HG03469 (cell line): Measurements from ENCODE around the gene HBA2.
"Not testable (repeated sequence)": the region's sequence is repeated elsewhere in the genome, so short reads cannot be mapped to it uniquely, and the experiment has no call there.

ENCODE experiments used
- ATAC-seq: cut with Tn5 transposase; IDR thresholded peaks from one replicate; pipeline ENCODE4 v1.9.1; 2021; ENCODE audit warnings: mild to moderate bottlenecking, moderate library complexity, moderate number of reproducible peaks; ENCODE audit not compliant: unreplicated experiment

HBA2 gene

DNA sequence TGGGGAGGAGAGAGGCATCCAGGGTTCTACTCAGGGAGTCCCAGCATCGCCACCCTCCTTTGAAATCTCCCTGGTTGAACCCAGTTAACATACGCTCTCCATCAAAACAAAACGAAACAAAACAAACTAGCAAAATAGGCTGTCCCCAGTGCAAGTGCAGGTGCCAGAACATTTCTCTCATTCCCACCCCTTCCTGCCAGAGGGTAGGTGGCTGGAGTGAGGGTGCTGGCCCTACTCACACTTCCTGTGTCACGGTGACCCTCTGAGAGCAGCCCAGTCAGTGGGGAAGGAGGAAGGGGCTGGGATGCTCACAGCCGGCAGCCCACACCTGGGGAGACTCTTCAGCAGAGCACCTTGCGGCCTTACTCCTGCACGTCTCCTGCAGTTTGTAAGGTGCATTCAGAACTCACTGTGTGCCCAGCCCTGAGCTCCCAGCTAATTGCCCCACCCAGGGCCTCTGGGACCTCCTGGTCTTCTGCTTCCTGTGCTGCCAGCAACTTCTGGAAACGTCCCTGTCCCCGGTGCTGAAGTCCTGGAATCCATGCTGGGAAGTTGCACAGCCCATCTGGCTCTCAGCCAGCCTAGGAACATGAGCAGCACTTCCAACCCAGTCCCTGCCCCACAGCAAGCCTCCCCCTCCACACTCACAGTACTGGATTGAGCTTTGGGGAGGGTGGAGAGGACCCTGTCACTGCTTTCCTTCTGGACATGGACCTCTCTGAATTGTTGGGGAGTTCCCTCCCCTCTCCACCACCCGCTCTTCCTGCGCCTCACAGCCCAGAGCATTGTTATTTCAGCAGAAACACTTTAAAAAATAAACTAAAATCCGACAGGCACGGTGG, 1.5 kb downstream of the HBA2 start:
- ATAC-seq, result not testable (repeated sequence)

DNA sequence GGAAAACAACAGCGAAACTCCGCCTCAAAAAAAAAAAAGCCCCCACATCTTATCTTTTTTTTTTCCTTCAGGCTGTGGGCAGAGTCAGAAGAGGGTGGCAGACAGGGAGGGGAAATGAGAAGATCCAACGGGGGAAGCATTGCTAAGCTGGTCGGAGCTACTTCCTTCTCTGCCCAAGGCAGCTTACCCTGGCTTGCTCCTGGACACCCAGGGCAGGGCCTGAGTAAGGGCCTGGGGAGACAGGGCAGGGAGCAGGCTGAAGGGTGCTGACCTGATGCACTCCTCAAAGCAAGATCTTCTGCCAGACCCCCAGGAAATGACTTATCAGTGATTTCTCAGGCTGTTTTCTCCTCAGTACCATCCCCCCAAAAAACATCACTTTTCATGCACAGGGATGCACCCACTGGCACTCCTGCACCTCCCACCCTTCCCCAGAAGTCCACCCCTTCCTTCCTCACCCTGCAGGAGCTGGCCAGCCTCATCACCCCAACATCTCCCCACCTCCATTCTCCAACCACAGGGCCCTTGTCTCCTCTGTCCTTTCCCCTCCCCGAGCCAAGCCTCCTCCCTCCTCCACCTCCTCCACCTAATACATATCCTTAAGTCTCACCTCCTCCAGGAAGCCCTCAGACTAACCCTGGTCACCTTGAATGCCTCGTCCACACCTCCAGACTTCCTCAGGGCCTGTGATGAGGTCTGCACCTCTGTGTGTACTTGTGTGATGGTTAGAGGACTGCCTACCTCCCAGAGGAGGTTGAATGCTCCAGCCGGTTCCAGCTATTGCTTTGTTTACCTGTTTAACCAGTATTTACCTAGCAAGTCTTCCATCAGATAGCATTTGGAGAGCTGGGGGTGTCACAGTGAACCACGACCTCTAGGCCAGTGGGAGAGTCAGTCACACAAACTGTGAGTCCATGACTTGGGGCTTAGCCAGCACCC, 2.6 kb downstream of the HBA2 start:
- no peak for ATAC-seq

DNA sequence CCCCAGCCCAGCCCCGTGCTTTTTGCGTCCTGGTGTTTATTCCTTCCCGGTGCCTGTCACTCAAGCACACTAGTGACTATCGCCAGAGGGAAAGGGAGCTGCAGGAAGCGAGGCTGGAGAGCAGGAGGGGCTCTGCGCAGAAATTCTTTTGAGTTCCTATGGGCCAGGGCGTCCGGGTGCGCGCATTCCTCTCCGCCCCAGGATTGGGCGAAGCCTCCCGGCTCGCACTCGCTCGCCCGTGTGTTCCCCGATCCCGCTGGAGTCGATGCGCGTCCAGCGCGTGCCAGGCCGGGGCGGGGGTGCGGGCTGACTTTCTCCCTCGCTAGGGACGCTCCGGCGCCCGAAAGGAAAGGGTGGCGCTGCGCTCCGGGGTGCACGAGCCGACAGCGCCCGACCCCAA, 3.3 kb downstream of the HBA2 start:
- ATAC-seq, result not testable (repeated sequence)

DNA sequence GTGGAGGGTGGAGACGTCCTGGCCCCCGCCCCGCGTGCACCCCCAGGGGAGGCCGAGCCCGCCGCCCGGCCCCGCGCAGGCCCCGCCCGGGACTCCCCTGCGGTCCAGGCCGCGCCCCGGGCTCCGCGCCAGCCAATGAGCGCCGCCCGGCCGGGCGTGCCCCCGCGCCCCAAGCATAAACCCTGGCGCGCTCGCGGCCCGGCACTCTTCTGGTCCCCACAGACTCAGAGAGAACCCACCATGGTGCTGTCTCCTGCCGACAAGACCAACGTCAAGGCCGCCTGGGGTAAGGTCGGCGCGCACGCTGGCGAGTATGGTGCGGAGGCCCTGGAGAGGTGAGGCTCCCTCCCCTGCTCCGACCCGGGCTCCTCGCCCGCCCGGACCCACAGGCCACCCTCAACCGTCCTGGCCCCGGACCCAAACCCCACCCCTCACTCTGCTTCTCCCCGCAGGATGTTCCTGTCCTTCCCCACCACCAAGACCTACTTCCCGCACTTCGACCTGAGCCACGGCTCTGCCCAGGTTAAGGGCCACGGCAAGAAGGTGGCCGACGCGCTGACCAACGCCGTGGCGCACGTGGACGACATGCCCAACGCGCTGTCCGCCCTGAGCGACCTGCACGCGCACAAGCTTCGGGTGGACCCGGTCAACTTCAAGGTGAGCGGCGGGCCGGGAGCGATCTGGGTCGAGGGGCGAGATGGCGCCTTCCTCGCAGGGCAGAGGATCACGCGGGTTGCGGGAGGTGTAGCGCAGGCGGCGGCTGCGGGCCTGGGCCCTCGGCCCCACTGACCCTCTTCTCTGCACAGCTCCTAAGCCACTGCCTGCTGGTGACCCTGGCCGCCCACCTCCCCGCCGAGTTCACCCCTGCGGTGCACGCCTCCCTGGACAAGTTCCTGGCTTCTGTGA, 4.1 kb downstream of the HBA2 start, which contains the start of gene HBA1:
TSS of gene HBA1 (plus strand) at position 204 of the 906 bp plus-strand sequence. CDS start at position 241, 37 bp downstream.
- ATAC-seq, result not testable (repeated sequence)

DNA sequence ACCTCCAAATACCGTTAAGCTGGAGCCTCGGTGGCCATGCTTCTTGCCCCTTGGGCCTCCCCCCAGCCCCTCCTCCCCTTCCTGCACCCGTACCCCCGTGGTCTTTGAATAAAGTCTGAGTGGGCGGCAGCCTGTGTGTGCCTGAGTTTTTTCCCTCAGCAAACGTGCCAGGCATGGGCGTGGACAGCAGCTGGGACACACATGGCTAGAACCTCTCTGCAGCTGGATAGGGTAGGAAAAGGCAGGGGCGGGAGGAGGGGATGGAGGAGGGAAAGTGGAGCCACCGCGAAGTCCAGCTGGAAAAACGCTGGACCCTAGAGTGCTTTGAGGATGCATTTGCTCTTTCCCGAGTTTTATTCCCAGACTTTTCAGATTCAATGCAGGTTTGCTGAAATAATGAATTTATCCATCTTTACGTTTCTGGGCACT, 4.7 kb downstream of the HBA2 start:
- no peak for ATAC-seq

DNA sequence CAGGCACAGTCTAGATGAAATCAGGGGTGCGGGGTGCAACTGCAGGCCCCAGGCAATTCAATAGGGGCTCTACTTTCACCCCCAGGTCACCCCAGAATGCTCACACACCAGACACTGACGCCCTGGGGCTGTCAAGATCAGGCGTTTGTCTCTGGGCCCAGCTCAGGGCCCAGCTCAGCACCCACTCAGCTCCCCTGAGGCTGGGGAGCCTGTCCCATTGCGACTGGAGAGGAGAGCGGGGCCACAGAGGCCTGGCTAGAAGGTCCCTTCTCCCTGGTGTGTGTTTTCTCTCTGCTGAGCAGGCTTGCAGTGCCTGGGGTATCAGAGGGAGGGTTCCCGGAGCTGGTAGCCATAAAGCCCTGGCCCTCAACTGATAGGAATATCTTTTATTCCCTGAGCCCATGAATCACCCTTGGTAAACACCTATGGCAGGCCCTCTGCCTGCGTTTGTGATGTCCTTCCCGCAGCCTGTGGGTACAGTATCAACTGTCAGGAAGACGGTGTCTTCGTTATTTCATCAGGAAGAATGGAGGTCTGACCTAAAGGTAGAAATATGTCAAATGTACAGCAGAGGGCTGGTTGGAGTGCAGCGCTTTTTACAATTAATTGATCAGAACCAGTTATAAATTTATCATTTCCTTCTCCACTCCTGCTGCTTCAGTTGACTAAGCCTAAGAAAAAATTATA, 5.4 kb downstream of the HBA2 start:
- no peak for ATAC-seq

DNA sequence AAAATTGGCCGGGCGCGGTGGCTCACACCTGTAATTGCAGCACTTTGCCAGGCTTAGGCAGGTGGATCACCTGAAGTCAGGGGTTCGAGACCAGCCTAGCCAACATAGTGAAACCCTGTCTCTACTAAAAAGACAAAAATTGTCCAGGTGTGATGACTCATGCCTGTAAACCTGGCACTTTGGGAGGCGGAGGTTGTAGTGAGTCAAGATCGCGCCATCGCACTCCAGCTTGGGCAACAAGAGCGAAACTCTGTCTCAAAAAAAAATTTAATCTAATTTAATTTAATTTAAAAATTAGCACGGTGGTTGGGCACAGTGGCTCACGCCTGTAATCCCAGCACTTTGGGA, 6.0 kb downstream of the HBA2 start:
- no peak for ATAC-seq

DNA sequence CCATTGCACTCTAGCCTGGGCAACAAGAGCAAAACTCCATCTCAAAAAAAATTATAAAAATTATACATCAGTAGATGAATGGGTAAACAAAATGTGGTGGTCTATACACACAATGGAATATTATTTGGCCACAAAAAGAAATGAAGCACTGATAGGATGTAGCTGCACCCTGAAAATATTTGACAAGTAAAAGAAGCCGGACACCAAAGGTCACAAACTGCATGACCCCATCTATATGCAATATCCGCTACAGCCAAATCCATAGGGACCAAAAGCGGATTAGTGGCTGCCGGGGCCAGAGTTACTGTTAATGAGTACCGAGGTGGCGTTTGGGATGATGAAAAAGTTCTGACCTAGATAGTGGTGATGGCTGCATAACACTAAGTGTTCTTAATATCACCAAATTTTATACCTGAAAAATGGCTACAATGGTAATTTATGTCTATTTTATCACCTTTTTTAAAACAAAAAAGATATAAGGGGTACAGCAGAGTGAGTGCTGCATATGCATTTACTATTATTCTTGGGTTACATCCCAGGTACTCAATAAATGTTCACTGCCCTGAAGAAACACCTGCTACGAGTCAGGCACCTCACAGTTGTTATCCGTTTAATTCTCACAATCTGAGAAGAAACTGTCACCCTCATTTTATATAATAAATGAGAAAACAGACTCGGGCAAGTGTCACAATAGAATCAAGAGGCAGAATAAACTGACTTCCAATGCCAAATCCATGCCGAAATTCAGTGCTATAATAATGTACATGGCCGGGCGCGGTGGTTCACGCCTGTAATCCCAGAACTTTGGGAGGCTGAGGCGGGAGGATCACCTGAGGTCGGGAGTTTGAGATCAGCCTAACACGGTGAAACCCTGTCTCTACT, 6.8 kb downstream of the HBA2 start:
- no peak for ATAC-seq

DNA sequence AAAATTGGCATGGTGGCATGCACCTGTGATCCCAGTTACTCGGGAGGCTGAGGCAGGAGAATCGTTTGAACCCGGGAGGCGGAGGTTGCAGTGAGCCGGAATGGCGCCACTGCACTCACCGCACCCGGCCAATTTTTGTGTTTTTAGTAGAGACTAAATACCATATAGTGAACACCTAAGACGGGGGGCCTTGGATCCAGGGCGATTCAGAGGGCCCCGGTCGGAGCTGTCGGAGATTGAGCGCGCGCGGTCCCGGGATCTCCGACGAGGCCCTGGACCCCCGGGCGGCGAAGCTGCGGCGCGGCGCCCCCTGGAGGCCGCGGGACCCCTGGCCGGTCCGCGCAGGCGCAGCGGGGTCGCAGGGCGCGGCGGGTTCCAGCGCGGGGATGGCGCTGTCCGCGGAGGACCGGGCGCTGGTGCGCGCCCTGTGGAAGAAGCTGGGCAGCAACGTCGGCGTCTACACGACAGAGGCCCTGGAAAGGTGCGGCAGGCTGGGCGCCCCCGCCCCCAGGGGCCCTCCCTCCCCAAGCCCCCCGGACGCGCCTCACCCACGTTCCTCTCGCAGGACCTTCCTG, 7.5 kb downstream of the HBA2 start, which contains the start of gene HBQ1:
TSS of gene HBQ1 (plus strand) at position 359 of the 575 bp plus-strand sequence. CDS start at position 387, 28 bp downstream.
- no peak for ATAC-seq

DNA sequence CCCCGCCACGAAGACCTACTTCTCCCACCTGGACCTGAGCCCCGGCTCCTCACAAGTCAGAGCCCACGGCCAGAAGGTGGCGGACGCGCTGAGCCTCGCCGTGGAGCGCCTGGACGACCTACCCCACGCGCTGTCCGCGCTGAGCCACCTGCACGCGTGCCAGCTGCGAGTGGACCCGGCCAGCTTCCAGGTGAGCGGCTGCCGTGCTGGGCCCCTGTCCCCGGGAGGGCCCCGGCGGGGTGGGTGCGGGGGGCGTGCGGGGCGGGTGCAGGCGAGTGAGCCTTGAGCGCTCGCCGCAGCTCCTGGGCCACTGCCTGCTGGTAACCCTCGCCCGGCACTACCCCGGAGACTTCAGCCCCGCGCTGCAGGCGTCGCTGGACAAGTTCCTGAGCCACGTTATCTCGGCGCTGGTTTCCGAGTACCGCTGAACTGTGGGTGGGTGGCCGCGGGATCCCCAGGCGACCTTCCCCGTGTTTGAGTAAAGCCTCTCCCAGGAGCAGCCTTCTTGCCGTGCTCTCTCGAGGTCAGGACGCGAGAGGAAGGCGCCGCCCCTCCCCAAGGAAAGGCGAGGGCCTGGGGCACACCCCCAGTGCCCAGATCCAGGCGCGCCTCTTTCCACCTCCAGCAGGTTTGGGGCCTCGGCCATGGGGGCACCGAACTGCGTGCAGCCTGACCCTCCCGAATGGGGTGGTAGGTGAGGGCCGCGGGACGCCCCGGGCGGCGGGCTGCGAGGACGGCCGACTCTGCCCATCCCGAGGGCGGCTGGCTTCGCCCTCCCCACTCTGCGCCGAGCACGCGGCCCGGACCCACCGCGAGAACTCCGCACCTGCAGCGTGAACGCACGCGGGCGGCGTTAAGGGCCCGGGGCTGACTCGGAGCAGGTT, 8.2 kb downstream of the HBA2 start:
- no peak for ATAC-seq

DNA sequence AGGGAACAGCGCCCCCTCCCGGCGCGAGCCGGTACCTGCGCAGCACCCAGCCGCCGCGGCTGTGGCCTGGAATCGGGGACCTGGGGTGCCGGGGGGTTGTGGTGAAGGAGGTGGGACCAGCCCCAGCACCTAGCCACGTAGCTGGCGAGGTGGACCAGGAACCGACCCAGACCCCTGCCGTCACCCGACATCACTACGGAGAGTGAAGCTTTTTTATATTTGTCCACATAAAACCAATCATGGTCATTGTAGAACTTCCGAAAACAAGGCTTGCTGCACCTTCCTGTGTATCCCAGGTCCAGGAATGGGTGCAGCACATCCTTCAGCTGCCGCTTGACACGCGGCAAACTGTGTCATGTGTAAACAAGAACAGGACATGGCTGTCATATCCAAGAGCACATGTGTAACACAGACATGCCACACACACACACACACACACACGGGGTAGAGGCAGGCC, 8.9 kb downstream of the HBA2 start:
- ATAC-seq, result no peak

DNA sequence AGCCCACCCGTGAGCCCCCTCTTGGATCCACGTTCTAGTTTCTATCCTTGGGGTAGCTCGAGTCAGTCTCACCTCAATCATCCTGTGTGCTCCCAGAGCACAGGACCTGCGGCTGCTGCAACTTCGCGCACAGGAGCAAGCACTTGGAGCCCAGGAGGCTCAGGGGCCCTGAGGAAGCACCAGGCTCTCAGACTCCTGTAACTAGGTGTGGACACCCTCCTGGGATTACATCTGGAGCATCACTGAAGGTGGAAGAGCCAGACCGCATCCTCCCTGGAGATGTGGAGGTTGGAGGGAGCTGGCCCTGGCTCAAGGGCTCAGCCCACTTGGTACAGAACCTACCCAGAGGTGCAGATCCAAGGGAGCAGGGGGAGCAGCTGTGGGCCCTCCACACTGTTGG, 10.3 kb downstream of the HBA2 start:
- no peak for ATAC-seq

DNA sequence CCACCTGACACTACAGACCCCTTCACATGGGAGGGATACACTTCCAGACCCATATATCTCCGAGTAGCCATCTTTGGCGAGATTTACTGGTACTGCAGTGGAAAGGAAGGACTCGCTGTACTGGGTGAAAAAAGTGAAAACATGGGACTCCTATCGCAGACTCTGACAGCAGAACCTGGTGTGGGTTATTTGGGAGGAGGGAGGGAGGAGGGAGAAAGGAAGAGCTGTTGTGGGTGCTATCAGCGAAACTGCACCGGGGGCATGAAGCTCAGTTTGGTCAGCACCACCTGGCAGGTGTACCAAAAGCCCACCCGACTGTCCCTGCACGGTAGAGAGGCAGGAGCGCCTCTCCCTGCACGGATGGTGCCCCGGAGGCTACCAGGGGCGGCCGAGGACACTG, 12.5 kb downstream of the HBA2 start:
- no peak for ATAC-seq

DNA sequence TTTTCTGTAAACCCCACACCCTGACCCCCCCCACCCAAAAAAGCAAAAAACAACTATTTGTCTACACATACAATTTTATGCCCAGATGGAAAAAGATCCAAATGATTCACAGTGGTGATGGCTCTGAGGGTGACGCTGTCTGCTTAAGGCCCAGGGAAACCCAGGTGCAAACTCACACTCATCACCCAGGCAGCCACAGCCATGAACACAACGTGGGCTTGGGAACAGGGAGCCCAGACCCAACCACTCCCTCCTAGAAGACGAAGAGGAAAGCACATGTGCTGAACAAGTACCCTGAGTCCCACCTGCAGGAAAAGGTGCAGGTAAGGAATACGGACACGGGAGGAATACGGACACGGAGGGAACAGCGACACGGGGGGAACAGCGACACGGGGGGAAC, 13.0 kb downstream of the HBA2 start:
- ATAC-seq, result no peak

DNA sequence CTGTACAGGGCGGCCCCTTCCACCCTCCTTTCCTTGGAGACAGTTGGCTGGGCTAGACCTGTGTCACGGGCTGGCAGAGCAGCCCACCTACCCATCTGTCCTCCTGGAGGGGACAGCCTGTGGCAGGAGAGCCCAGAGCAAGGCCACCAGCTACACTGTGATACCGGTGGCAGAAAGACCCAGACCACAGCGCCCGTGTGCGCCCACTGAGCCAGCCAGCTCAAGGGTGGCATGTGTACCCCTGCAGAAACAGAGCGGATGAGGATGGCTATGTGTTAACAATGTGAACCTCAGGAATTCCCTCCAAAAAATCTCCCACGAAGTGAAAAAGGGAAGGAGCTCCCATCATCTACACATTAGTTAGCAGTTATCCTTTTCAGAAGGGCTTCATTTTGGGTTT, 14.7 kb downstream of the HBA2 start:
- no peak for ATAC-seq

DNA sequence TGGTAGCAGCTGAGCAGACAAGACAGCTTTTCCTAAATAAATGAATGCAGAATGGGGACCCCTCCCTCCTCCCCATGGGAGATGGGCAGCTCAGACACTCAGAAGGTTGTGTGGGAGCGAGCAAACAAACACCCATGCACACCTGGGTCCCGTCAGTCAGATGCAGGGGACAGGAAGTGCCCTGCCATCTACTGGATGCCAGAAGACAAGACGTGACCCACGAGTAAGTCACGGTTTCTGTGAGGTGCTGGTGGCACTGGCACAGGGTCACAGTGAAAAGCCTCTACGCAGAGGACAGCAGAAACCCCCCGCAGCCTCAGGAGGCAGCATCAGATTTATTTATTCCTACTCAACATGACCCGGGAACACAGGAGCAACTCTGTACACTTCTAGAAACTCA, 16.0 kb downstream of the HBA2 start:
- no peak for ATAC-seq

DNA sequence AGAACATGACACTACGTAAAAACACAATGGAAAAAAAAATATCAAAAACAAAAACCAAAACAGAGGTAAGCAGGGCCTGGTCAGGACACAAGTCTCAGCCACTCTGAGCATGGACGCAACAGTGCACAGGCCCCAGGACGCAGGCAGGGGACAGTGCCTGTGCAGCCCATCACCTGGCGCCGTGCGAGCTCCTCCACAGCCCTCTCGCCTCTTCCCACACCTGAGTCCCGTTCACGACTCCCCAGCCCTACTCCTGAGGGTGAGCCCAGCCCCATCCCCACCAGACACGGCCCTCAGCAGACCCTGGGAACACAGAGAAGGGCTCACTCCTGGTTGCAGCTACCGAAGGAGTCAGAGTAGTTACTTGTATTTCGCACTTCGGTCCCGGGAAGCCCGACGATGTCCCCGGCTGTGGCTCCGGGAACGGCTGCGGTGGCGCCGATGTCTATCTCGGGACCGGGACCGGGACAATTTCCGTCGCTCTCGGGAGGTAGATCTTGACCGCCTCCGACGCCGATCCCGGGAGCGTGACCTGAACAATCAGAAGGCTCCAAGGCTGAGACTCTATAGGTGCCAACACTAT, 17.0 kb downstream of the HBA2 start:
- ATAC-seq, result no peak
